Stimulated activated CD4-positive, alpha-beta T cell treated with anti-CD3 and anti-CD28 coated beads, TNF-alpha, amount 100 ng/mL, for 4 hours (primary cell): Measurements from ENCODE around the gene SLC19A2.
A peak's percentile ranks its signal among the peaks of the same experiment; 100 is the strongest.

ENCODE experiments used
- DNase-seq, 3 experiments: peaks; one replicate each; pipeline ENCODE4 v3.0.0-alpha.2; 2020; ENCODE audit warnings: low read depth in 3 of 3

Gene SLC19A2

DNA sequence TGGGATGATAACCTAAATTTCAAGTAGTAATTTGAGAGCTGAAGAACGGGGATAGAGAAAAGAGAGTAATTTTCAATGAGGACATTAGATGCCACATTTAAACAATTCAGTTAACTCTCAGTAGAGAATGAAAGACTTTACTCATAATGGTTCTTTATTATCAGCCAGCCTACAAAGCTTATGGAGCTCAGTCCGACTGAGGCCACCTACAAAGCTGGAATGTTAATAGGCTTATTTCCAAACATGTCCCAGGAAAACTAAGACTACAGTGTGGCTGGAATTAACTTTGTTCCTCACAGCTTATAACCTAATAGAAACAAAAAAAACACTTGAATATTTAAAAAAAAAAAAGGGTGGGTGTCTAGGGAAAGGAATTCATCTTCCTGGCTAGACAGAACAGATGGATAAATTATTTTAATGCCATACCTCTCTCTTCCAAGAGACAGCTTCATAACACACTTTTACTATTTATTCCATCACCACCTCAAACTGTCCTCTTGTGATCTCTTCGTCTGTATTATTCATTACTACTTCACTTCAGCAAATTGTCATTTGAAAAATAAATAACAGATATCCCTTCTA is 9.8 kb downstream of the SLC19A2 start:
- no peak for DNase-seq

- no peak for DNase-seq
Observed at GRCh38 chr1:169474302-169474995, 11.3 kb downstream of the SLC19A2 start.

- DNase-seq: no peak
Observed at GRCh38 chr1:169473347-169473746, 12.4 kb downstream of the SLC19A2 start.

DNA sequence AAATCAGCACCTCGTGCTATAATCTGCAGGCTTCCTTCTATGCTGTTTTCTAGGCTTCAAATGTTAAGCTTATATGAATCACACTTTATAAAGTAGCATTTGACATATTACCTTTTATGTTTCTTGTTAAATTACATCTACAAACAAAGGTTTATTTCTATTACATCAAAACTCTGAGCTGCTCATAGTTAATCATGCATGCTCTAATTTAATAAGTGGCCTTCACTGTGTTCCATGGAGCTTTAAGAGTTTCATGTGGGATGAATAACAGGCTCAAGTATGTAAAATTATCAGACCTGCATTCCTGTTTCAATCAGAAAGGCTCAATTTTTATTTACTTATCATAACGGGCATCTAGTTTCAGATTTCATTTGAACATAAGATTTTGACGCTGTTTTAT is 13.0 kb downstream of the SLC19A2 start:
- DNase-seq: no peak

DNA sequence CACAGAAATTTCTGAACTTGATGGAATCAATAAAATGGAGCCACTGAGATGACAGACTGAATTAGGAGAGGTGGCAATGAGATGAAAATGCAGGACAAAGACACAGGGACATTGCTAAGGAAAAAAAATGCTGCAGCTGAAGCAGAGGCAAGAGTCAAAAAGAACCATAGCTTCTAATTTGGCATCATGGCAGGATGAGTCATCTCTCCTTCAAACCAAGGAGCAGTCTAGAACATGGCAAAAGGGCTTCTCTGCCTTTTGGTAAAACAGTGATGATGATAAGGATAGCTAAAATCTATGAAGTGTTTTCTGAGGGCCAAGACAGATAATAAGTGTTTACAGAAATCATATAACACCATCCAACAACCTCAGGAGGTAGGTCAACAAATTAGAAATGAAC is 16.8 kb downstream of the SLC19A2 start:
- no peak for DNase-seq

DNA sequence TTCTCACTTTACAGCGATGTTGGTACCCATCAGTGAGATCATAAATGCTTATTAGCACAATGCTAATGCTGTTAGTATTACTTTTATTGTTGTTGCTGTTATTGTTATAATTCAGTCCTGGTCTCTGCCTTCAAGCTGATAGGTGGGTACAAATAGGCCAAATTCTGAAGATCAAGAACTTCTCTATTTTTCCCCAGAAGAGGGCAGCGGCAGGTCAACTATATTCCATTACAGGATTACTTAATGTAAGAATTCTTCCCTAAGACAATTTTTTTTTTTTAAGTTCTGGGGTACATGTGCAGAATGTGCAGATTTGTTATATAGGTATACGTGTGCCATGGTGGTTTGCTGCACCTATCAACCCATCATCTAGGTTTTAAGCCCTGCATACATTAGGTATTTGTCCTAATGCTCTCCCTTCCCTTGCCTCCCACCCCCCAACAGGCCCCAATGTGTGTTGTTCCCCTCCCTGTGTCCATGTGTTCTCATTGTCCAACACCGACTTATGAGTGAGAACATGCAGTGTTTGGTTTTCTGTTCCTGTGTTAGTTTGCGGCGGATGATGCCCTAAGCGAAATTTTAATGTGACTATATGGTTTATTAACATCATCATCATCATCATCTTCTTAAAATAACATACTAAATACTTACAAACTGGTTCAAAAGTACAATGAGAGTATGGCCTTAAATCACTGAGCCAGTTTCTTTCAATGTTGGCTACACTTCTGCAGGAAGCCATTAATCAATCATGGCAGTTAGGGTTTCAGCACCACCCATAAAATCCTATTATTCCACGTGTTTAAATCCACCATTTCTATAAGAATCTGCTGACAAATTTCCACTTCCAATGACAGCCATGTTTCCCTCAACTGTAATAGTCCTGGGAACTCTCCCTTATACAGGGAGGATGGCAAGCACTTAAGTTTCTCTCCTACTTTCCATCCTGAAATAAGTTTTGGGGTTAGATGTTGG is 19.2 kb downstream of the SLC19A2 start:
- DNase-seq: no peak

DNA sequence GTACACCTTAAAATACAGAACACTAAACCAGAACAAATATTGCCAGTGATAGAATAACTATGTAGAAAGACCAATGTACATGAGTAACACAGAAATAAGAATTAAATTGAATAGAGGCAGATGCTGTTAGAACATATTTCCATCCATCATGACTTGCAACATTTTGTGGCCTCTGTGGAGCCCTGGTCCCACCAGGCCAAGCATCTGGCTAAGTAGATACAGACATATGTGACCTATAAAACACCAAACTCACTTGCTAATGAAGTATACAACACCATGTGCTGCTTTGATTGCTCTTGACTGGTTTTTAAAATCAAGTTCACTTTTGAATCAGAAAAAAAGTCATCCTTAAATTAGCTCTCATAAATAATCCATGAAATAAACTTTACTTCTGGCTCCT is 20.5 kb downstream of the SLC19A2 start:
- no peak for DNase-seq

- DNase-seq: no peak
Observed at GRCh38 chr1:169462385-169462784, 23.4 kb downstream of the SLC19A2 start.

DNA sequence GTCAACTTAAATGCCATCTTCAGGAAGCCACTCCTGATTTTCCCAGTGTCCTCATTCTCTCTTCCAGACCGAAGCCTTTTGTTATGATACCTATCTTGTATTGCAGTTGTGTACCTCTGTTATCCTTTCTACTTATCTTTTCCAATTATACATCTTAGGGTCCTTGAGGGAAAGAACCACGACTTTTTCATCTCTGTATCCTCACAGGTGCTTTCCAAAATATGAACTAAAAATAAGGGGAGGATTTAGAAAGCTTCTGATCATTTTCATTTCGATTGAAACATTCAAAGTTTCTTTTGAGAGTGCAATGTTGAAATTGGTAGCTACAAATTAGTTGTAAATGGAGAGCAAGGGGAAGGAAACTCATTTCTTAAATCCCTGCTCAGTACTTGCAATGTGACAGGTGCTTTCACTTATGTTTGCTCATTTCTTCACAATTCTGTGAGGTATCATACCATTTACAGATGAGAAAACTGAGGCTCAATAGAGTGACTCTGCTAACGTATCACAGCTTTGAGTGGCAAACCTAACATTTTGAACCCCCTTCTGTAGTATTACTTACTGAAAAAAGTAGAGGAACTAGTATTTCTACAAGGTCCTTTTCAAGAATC is 24.2 kb downstream of the SLC19A2 start:
- DNase-seq: no peak

DNA sequence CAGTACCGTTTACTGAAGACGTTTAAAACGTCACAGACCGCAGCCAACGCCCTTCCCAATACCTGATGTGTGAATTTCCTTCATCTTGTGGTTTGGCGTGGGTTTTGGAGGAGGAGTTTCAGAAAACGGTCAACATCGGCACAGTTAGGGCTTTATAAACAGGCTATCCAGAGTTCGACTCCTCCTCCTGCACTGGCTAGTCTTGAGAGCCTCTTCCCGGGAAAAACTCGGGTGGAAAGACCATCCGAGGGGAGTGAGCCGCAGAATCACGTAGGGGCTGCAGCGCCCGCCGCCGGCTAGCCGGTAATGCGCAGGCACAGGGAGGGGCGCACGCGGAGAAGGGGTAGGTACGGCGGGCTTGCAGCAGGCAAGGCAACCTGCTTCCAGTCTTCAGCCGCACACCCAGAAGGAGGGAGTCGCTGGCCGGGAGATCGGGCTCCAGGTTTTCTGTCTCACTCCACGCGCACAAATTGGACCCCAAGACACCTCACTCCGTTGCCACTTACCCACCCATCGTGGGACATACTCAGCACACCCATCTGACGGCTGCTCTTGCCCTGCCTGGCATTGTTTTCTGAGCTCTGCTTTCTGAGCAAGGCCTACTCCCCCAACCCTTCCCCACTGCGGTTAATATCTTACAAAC is 25.4 kb downstream of the SLC19A2 start:
- no peak for DNase-seq

DNA sequence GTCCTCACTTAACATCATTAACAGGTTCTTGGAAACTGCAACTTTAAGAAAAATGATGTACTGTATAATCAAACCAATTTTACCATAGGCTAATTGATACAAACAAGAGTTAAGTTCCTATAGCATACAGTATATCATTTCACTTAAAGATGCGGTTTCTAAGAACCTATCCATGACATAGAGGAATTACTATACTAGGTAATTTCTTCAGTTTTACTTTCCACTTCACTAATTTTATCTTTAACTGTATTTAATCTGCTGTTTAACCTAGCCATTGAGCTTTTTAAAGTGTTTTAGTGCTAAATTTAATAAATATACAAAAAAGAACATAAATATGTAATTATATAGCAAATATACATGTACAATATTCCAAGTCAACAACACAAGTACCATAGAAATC is 28.3 kb downstream of the SLC19A2 start:
- DNase-seq: no peak

DNA sequence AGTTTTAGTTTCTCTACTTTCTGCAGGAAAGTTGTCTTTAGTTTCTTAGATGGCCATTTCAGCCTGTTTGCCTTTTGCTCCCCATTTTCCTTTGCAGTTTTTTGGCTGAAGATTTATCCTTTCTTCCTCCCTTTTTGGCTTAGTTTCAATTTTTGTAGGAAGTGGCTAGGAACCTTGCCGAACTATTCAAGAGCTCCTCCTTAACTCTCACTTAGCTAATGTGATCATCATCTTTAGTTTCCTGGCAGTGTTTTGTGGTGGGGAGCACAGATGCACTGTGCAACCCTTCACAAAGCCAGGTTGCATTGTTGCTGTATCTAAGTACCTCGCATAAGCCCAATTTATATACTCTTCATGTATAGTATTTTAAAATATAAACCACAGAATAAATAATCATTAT is 29.7 kb downstream of the SLC19A2 start:
- no peak for DNase-seq

GRCh38 chr1:169452921-169453320 is 32.8 kb downstream of the SLC19A2 start:
- DNase-seq: no peak

GRCh38 chr1:169451218-169451824 is 34.4 kb downstream of the SLC19A2 start:
- no peak for DNase-seq

- DNase-seq: no peak
Observed at GRCh38 chr1:169443923-169444322, 41.8 kb downstream of the SLC19A2 start.

DNA sequence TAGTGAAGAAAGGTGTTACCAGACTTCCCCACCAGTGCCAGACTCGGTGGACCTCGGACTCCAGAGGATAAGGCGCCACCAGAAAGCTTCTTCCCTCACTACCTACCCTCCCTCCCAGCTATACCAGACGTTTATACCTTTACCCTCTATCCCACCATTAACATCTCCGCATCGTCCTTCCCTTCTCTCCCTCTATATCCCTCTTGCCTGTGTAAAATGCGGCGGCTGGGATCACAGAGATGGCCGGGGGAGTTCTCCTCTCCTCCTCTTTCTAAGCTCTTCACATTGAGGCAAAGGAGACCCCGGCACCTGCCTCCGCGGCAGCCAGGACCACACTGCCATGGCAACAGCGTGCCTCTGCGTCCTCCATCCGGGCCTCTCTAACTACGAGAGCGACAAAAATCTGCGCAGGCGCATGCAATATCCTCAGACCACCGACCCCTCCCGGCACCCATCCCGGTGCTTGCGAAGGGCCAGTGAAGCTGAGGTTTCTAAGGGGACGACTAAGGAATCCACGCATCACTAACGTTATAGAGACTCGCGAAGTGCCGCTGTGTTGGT is 58.6 kb downstream of the SLC19A2 start, which contains the start of gene CCDC181:
Gene CCDC181, minus strand, starts transcription at position 394 of the 561 bp plus-strand sequence. CDS start 2,547 bp downstream, outside the sequence.
- DNase-seq: peak; percentile 4 to 22 (median 8)

GRCh38 chr1:169426174-169426705 is 59.5 kb downstream of the SLC19A2 start:
- no peak for DNase-seq

DNA sequence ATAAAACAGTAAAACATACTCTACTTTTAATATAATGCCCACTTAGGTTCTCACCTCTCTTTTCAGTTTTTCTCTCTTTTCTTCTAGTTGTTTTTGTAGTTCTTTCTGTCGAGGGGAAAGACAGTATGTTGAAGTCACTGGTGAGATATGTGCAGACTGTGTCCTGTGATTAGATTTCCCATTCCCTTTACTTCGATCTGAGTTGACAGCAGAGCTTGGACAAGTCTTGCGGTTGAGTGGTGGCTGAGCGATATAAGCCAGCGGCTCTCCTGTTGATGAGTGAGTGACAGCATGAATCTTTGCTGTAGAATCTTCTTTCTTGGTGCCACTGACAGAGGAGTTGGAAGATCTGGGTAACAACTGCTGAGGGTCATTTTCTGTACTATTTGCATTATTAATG is 64.4 kb downstream of the SLC19A2 start:
- no peak for DNase-seq

DNA sequence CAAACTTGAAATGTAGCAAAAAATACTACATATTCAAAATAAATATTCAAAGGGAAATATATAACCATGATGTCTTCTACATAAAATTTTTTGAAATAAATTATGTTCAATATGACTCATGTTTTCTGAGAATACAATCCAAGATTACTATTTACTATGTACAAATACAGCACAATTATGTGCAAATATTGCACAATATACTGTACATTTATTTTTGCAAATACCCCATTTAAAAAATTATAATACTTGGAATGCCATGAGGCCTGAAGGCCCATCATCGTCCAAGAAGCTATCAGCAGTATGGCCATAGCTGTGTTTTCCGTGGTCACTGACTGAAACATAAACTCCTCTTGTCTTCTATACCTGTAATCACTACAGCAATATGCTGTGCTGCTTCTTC is 70.8 kb downstream of the SLC19A2 start:
- DNase-seq: no peak
